Measurements from ENCODE around the gene ADORA2A.

Gene ADORA2A

DNA sequence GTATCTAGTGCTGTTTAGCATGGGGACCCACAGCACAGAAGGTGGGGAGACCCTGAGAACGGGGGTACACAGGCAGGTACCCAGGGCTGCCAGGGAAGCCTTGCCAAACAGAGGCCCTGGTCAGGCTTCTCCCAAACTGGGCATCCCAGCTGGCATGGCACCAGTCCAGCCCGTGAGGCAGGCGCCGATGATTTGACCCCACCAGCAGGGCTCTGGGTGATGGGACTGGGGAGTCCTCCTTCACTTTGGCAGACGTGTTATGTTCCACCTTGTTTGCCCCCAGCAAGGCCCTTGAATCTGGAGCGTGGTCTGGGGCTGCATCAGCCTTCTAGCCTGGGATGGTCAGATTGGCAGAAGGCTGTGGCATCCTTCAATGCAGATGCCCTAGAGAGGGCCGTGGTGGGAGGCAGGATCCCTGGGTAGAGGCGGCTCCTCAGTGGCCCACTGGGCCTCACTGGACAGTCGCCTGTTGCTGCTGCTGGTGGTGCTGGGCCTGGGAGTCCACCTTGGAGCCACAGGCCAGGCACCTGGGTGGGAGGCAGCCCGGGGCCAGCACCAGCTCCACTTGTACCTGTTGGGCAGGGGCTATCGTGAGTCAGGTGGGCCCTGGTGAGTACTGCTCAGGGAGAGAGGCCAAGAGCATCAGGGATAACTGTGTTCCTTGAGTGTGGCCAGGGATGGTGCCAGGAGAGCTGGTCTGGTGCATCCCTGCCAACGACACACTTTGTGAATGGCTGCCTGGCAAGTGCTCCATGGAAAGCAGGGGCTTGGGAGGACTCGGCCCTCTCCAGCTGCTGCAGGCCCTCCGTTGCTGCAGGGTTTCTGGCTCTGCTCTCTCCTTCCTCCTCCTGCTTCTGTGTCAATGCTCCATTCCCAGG lies 3.3 kb downstream of the ADORA2A start:
- TF ChIP-seq, protein P1, sequence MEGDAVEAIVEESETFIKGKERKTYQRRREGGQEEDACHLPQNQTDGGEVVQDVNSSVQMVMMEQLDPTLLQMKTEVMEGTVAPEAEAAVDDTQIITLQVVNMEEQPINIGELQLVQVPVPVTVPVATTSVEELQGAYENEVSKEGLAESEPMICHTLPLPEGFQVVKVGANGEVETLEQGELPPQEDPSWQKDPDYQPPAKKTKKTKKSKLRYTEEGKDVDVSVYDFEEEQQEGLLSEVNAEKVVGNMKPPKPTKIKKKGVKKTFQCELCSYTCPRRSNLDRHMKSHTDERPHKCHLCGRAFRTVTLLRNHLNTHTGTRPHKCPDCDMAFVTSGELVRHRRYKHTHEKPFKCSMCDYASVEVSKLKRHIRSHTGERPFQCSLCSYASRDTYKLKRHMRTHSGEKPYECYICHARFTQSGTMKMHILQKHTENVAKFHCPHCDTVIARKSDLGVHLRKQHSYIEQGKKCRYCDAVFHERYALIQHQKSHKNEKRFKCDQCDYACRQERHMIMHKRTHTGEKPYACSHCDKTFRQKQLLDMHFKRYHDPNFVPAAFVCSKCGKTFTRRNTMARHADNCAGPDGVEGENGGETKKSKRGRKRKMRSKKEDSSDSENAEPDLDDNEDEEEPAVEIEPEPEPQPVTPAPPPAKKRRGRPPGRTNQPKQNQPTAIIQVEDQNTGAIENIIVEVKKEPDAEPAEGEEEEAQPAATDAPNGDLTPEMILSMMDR (IDR thresholded peaks at IDR 0.05; ENCODE audit: borderline replicate concordance, control extremely low read depth, extremely low read depth, insufficient read depth, missing control alignments): no peak
- no peak for DNase-seq (ENCODE audit: low spot score)
- in situ Hi-C loops (cut with MboI; ENCODE audit: low sequenced_read_pairs, unreplicated experiment): no loop called here

DNA sequence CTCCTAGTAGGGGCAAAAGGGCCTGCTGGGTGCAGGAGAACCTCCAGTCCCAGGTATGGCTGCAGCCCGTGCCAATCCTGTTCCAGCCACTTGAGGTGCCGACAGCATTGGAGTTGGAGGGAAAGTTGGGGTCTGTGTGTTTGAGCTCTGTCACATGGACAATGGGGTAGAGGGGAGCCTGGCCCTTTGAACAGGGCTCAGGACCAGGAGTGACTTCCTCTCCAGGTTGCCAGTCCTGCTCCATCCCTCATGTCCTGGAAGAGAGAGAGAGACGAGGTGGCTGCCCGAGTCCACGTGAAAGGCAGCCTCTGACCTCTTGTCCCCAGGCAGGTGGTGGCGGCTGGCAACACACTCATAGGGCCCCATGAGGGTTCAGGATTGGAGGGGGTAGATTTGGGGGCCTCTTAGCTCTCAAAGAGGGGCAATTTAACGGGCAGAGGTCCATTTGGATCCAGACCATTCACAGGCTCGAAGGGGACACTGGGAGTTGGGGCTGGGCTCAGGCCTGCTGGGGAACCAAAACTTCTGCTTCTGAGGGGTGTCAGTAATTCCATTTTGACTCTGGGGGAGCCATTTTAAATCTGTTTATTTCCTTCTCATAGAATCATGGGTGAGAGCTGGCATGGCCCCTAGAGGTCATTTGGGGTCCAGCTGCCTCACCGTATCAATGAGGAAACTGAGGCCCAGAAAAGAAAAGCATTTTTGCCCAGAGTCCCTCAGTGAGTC lies 4.1 kb downstream of the ADORA2A start:
- TF ChIP-seq, protein P1 (IDR thresholded peaks at IDR 0.05; ENCODE audit: borderline replicate concordance, control extremely low read depth, extremely low read depth, insufficient read depth, missing control alignments): no peak

DNA sequence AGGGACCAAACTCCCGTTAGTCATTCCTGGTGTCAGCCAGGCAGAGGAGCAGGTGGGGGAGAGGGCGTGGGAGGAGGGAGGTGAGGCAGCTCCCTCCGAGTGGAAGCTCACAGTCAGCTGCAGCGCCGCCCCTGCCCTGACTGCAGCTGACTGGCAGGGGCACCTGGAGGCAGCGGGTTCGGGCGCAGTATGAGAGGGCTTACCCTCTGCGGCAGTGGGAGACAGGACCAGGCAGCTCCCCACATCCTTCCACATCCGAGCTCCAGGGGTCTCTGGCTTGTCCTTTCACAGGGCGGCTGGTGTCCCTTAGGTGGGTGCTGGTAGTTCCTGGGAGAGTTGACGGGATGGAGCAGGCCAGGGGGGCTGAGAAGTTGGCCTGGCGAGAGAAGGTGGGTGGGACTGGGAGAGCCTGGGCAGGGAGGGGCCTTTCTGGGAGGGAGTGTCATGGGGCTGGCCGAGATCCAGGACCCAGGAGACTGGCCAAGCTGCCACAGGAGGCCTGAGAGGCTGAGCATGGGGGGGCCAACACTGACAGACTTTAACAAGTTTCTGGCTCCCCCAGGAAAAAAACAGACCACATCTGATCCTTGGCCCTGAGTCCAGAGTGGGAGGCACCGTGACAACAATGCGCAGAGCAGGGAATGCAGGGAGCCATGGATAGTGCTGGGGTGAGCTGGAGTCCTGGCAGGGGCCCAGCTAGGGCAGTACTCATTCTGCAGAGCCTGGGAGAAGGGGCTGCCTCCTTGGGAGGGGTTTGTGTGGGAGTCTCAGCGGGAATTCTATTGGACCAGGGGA lies 4.9 kb downstream of the ADORA2A start:
- TF ChIP-seq, protein P1 (IDR thresholded peaks at IDR 0.05; ENCODE audit: borderline replicate concordance, control extremely low read depth, extremely low read depth, insufficient read depth, missing control alignments): no peak

More for the DNA sequence above, 4.1 kb downstream of the ADORA2A start:
- DNase-seq (ENCODE audit: low spot score): no peak
- in situ Hi-C loops (cut with MboI; ENCODE audit: low sequenced_read_pairs, unreplicated experiment): no loop called here

DNA sequence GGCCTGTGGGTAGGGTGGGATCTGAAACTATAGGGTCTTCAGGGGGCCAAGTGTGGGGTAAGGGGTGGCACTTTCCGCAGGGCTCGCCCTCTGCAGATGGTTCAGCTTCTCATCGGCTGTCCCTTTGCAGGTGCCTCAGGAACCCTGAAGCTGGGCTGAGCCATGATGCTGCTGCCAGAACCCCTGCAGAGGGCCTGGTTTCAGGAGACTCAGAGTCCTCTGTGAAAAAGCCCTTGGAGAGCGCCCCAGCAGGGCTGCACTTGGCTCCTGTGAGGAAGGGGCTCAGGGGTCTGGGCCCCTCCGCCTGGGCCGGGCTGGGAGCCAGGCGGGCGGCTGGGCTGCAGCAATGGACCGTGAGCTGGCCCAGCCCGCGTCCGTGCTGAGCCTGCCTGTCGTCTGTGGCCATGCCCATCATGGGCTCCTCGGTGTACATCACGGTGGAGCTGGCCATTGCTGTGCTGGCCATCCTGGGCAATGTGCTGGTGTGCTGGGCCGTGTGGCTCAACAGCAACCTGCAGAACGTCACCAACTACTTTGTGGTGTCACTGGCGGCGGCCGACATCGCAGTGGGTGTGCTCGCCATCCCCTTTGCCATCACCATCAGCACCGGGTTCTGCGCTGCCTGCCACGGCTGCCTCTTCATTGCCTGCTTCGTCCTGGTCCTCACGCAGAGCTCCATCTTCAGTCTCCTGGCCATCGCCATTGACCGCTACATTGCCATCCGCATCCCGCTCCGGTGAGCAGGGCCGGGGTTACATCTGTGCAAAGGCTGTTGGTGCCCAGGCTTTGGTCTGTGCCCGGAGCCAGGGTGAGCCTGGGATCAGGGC lies 5.8 kb downstream of the ADORA2A start:
- in situ Hi-C loops (cut with MboI; ENCODE audit: low sequenced_read_pairs, unreplicated experiment): no loop called here
- TF ChIP-seq, protein P1 (IDR thresholded peaks at IDR 0.05; ENCODE audit: borderline replicate concordance, control extremely low read depth, extremely low read depth, insufficient read depth, missing control alignments): no peak
- DNase-seq (ENCODE audit: low spot score): no peak

More for the DNA sequence above, 4.9 kb downstream of the ADORA2A start:
- no peak for DNase-seq (ENCODE audit: low spot score)
- in situ Hi-C loops (cut with MboI; ENCODE audit: low sequenced_read_pairs, unreplicated experiment): no loop called here

DNA sequence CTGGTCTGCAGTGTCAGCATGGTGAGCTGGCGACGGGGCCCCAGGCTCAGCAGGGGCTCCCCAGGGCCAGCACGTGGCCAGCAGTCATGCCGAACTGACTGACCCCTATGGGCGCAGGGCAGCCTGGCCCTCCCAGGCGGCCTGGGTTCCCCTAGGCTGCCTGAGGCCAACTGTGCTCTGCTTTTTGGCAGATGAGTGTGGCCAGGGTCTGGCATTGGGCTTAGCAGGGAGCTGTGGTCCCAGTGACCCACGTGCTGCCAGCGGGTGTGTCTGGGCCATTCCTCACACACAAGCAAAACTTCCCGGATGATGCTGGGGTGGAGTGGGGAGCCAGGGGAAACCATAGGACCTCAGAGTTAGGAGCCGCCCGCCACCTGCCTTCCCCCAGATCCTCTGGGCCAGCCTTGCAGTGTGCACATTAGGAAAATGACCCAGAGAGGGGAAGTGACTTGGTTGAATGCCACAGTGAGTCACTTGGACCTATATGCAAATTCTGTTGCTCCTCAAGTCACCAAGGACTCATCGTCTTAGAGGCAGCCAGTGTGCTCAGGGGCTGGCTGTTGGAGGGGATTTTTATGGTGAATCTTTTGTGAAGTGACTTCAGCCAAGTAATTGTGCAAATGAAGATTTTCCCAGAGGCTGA lies 6.5 kb downstream of the ADORA2A start:
- in situ Hi-C loops (cut with MboI; ENCODE audit: low sequenced_read_pairs, unreplicated experiment): no loop called here
- DNase-seq (ENCODE audit: low spot score): peak; percentile 88

More for the DNA sequence above, 6.5 kb downstream of the ADORA2A start:
- TF ChIP-seq, protein P1 (IDR thresholded peaks at IDR 0.05; ENCODE audit: borderline replicate concordance, control extremely low read depth, extremely low read depth, insufficient read depth, missing control alignments): no peak
